ENCODE measurements around the gene NARS2. TPM values are rescaled to one million over a fixed set of nuclear protein-coding genes. Genes with fewer than 3 reads are reported as not detected.

The NARS2 gene
- total RNA-seq (2014; rRNA removed; shearing (Covaris generic)) (13.0 and 15.3 TPM in 2 replicates), polyA plus RNA-seq (2016; fragmentation: Nextera tagmentation; extraction: Ambion mirVana) (10.9 TPM in 2 replicates)

DNA sequence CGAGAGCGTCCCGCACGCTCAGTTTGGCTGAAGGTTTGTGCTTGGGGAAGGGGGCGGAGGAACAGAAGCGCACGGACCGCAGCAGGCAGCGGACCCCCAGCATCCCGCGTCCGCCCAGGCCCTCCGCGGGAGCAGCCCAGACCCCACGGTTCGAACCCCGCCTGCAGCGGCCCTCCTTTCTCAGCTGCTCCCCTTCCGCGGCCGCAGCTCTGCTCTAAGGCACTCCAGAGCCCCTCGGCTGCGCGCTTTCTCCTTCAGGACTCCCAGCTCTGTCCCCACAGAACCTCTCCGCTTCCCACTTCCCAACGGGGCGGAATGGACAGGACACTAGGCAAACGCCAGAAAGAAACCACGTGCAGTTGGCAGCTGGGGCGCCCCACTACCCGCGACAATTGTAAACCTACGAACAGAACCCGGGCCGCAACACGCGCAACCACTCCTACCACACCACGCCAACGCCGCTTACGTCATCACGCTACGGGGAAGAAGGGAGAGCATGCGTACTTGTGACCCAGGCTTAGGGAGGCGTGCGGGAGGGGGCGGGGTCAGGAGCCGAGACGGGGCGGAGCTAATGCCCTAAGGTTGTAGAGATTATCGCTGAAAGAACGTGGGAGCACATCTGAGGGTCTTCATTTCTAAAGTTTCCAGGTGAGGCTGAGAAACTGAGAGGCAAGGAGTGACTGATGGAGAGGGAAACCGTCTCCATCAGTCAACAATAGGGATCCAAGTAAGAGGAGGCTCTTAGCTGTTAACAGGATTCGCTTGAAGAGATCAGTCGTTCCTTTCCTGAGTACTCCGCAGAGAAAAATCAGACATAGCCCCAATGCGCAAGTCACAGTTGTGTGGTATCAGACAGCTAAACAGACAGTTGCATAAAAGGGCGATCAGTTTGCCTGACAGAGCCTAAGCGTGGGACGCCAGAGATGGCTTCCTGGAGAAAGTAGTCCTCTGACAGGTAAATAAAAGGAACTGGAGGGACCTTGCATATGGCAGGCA is at the start of gene NARS2:
Gene NARS2, minus strand, starts transcription at position 479 of the 996 bp plus-strand sequence. Its CDS starts 376 bp downstream, at position 103.
- no peaks in the 10 kb centered on the region for H3K9me3 ChIP-seq (ENCODE audit: low read depth)
- H3K9ac ChIP-seq = peak within 1 kb of the TSS; percentile 86
- H3K27ac ChIP-seq = peak within 1 kb of the TSS; percentile 66
- TF ChIP-seq EZH2 (IDR thresholded peaks at IDR 0.05; ENCODE audit: insufficient read depth, poor library complexity, severe bottlenecking) (no peak), EZH2phosphoT487 (IDR thresholded peaks at IDR 0.05; ENCODE audit: insufficient read depth, low read depth) (no peak)
- WGBS, 2 experiments (ENCODE audit: low coverage in 1 of 2, low lambda C conversion rate in 2 of 2, missing lambda C conversion rate in 2 of 2) = 1 to 2% methylated on average over 59 to 60 of the region's 60 CpGs
- H3K9me2 ChIP-seq (ENCODE audit: insufficient read depth) = no peaks in the 10 kb centered on the region
- no peaks in the 10 kb centered on the region for H3F3A ChIP-seq (ENCODE audit: insufficient read depth)
- peak within 1 kb of the TSS; percentile 100 for H3K4me2 ChIP-seq (ENCODE audit: unreplicated experiment)
- no peaks in the 10 kb centered on the region for H3K4me1 ChIP-seq (ENCODE audit: insufficient read depth)
- H3K4me3 ChIP-seq = peak within 1 kb of the TSS; percentile 84
- in situ Hi-C loops (cut with MboI) = loop anchor here (25.0 kb wide), 1 partner anchor 437 kb away; the partner anchor contains the start of gene ALG8
- no peaks in the 10 kb centered on the region for H3K27me3 ChIP-seq (replicated peaks; ENCODE audit: insufficient read depth)
- no peaks in the 10 kb centered on the region for H3K36me3 ChIP-seq (ENCODE audit: low read depth)
- no peaks in the 10 kb centered on the region for H4K20me1 ChIP-seq (ENCODE audit: insufficient read depth)
- H2AFZ ChIP-seq = peak within 1 kb of the TSS; percentile 99
- peak; percentile 98 for DNase-seq
- peaks cover 23% of the 10 kb centered on the region; the same call in 1 of the 2 replicates for H3K79me2 ChIP-seq (ENCODE audit: insufficient read depth)

DNA sequence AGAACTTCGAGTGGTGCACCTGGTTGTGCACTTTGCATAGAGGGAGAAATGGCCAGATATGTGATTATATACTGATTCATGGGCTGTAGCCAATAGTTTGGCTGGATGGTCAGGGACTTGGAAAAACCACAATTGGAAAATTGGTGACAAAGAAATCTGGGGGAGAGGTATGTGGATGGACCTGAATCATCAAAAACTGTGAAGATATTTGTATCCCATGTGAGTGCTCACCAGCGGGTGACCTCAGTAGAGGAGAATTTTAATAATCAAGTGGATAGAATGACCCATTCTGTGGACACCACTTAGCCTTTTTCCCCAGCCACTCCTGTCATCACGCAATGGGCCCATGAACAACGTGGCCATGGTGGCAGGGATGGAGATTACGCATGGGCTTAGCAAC is 48.0 kb upstream of the NARS2 start:
- no peak overlapping the region for H3K9ac ChIP-seq
- H3K9me2 ChIP-seq (ENCODE audit: insufficient read depth) = no peaks in the 10 kb centered on the region
- H3K27me3 ChIP-seq (replicated peaks; ENCODE audit: insufficient read depth) = no peaks in the 10 kb centered on the region
- no peak overlapping the region for H3K27ac ChIP-seq
- no peaks in the 10 kb centered on the region for H3K9me3 ChIP-seq (ENCODE audit: low read depth)
- DNase-seq = peak; percentile 4
- TF ChIP-seq EZH2 (IDR thresholded peaks at IDR 0.05; ENCODE audit: insufficient read depth, poor library complexity, severe bottlenecking) = no peak
- TF ChIP-seq EZH2phosphoT487 (IDR thresholded peaks at IDR 0.05; ENCODE audit: insufficient read depth, low read depth) = no peak
- no peak overlapping the region for H2AFZ ChIP-seq
- no peaks in the 10 kb centered on the region for H3K4me1 ChIP-seq (ENCODE audit: insufficient read depth)
- in situ Hi-C loops (cut with MboI) = no loop called here
- H3K4me2 ChIP-seq (ENCODE audit: unreplicated experiment) = no peak overlapping the region
- no peaks in the 10 kb centered on the region for H3K79me2 ChIP-seq (ENCODE audit: insufficient read depth)
- 27 to 36% methylated on average over 5 of the region's 5 CpGs for WGBS, 2 experiments (ENCODE audit: low coverage in 1 of 2, low lambda C conversion rate in 2 of 2, missing lambda C conversion rate in 2 of 2)
- no peaks in the 10 kb centered on the region for H3K36me3 ChIP-seq (ENCODE audit: low read depth)
- H3F3A ChIP-seq (ENCODE audit: insufficient read depth) = no peaks in the 10 kb centered on the region
- H3K4me3 ChIP-seq = no peak overlapping the region
- no peaks in the 10 kb centered on the region for H4K20me1 ChIP-seq (ENCODE audit: insufficient read depth)

- H3K9me3 ChIP-seq (ENCODE audit: low read depth) = no peaks in the 10 kb centered on the region
- no peaks in the 10 kb centered on the region for H4K20me1 ChIP-seq (ENCODE audit: insufficient read depth)
- H3K4me1 ChIP-seq (ENCODE audit: insufficient read depth) = no peaks in the 10 kb centered on the region
- DNase-seq = no peak
- no peak overlapping the region for H3K27ac ChIP-seq
- no peaks in the 10 kb centered on the region for H3K27me3 ChIP-seq (replicated peaks; ENCODE audit: insufficient read depth)
- TF ChIP-seq EZH2phosphoT487 (IDR thresholded peaks at IDR 0.05; ENCODE audit: insufficient read depth, low read depth) = no peak
- TF ChIP-seq EZH2 (IDR thresholded peaks at IDR 0.05; ENCODE audit: insufficient read depth, poor library complexity, severe bottlenecking) = no peak
- no peaks in the 10 kb centered on the region for H3F3A ChIP-seq (ENCODE audit: insufficient read depth)
- H3K36me3 ChIP-seq (ENCODE audit: low read depth) = no peaks in the 10 kb centered on the region
- in situ Hi-C loops (cut with MboI) = no loop called here
- H3K4me3 ChIP-seq = no peak overlapping the region
- no peaks in the 10 kb centered on the region for H3K9me2 ChIP-seq (ENCODE audit: insufficient read depth)
- H3K79me2 ChIP-seq (ENCODE audit: insufficient read depth) = no peaks in the 10 kb centered on the region
- H3K4me2 ChIP-seq (ENCODE audit: unreplicated experiment) = no peak overlapping the region
- WGBS, 2 experiments (ENCODE audit: low coverage in 1 of 2, low lambda C conversion rate in 2 of 2, missing lambda C conversion rate in 2 of 2) = 17 to 19% methylated on average over 2 of the region's 2 CpGs
- no peak overlapping the region for H3K9ac ChIP-seq
- H2AFZ ChIP-seq = no peak overlapping the region
Measured at GRCh38 chr11:78620159-78620558, 45.5 kb upstream of the NARS2 start.

DNA sequence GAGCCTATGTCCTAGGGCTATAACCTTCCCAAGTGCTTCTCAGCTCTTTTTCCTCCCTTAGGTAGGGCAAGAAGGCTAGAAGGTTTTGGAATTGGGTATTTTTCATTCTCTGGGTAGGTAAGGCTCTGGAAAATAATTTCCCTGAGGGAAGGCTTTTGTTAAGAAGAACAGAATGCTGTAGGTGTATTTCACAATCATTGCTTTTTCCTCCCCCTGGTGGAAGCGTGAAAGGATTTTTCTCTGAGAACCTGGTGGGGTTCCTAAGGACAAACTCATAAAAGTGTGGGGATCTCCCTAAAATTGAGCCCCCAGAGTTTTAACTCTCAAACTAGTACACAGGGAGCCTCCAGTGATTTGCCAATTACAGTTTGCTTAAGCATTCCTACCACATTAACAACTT is 41.1 kb upstream of the NARS2 start:
- 67 to 85% methylated on average over 1 of the region's 1 CpG for WGBS, 2 experiments (ENCODE audit: low coverage in 1 of 2, low lambda C conversion rate in 2 of 2, missing lambda C conversion rate in 2 of 2)
- H2AFZ ChIP-seq = no peak overlapping the region
- no peaks in the 10 kb centered on the region for H4K20me1 ChIP-seq (ENCODE audit: insufficient read depth)
- no peaks in the 10 kb centered on the region for H3K36me3 ChIP-seq (ENCODE audit: low read depth)
- TF ChIP-seq EZH2 (IDR thresholded peaks at IDR 0.05; ENCODE audit: insufficient read depth, poor library complexity, severe bottlenecking) (no peak), EZH2phosphoT487 (IDR thresholded peaks at IDR 0.05; ENCODE audit: insufficient read depth, low read depth) (no peak)
- no peak for DNase-seq
- H3K9ac ChIP-seq = no peak overlapping the region
- in situ Hi-C loops (cut with MboI) = no loop called here
- no peaks in the 10 kb centered on the region for H3K4me1 ChIP-seq (ENCODE audit: insufficient read depth)
- no peak overlapping the region for H3K4me3 ChIP-seq
- H3F3A ChIP-seq (ENCODE audit: insufficient read depth) = no peaks in the 10 kb centered on the region
- no peaks in the 10 kb centered on the region; the same call in 1 of the 2 replicates for H3K27me3 ChIP-seq (replicated peaks; ENCODE audit: insufficient read depth)
- H3K4me2 ChIP-seq (ENCODE audit: unreplicated experiment) = no peak overlapping the region
- H3K9me2 ChIP-seq (ENCODE audit: insufficient read depth) = no peaks in the 10 kb centered on the region
- no peak overlapping the region for H3K27ac ChIP-seq
- H3K79me2 ChIP-seq (ENCODE audit: insufficient read depth) = no peaks in the 10 kb centered on the region
- H3K9me3 ChIP-seq (ENCODE audit: low read depth) = no peaks in the 10 kb centered on the region
